G401.6 (cell line): ENCODE measurements around the gene ST6GAL2.

Source experiments
- FAIRE-seq: peaks from 2 replicates; lab custom pipeline; 2012; peaks lifted over from hg19 to GRCh38; lab: Jason Lieb, UNC

The ST6GAL2 gene

DNA sequence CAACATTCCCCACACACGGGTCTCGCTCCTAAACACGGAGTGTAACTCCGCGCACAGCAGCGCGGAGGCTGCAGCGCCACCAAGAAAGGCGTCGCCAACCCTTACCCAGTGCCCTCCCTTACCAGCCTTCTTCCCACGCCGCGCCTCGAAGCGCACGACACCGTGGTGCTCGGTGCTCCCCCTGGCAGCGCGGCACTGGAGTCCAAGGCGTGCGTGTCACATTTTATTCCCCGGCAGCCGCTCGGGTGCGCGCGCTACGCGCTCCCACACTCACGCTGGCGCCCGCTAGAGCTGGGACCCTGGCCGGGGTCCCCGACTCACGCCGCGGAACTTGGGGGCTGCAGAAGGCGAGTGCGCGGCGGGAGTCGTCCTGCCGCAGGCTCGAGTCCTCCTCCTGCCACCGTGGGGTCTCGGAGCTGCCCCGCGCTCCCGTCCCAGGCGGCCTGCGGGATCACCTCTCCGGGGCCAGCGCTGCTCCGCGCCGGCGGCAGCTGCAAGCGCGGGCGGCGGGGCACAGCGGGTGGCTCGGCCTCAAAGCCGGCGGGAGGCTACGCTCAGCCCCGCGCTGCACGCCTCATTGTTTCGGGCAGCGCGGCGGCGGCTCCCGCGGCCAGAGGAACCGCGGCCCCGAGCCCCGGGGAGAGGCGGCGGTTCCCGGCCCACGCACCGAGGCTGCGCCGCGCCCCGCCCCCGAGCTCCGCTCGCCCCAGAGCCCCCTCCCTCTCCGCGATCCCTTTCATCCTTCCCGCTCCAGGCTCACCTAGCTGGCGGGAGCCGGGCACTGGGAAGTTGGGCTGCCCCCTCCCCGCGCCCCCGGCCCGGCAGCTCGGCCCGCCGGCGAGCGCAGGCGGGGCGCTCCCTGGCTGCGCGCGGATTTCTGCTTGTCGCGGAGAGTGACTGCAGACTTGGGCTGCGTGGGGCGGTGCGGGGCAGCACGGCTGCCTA, at the start of gene ST6GAL2:
Gene ST6GAL2 (minus strand): TSS at position 197 of the 945 bp plus-strand sequence. CDS start 42,190 bp downstream, outside the sequence.
- FAIRE-seq, result no peak

DNA sequence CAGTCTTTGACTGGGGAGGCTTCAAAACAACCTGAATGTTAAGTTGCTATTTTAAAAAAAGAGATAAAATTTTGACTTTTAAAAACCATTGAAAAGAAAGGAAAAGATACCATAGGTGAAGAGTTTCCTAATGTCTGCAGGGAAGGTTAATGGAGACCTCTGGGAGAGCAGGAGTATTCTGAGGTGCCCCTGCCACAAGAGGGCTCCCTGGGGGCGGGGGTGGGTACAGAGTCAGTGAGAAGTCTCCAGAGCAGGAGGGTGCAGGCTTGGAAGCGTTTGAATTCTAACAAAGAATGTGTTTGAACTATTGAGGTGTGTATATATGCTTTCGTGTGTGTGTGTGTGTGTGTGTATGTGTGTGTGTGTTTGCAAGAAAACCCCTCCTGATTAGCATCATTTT, 46.7 kb upstream of the ST6GAL2 start:
- FAIRE-seq, result no peak

DNA sequence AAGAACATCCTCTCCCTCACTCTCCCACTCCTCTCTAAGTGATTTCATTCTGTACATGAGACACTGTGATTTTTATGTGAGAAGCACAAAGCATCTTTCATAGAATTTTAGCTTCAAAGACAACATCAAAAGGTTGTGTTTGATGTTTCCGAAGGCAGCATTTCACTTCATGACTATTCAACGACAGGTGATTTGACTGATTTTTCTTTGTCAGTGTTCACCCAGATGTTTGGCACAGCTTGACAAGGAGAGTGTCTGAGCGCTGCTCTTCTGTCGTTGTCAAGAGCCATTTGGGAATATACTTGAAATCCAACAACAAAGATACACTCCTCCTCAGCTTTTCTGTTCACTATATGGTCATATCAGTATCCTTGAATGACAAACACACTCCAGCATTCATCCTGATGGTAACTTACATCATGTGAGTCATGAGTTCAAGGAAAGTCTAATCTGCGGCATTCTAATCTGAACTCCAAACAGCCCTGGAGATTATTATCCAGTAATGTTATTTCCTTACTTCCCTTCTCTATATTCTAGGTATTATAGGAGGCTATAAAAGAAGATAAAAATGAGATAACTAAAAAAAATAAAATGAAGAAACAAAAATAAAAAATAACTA, 45.9 kb upstream of the ST6GAL2 start:
- FAIRE-seq, result no peak

DNA sequence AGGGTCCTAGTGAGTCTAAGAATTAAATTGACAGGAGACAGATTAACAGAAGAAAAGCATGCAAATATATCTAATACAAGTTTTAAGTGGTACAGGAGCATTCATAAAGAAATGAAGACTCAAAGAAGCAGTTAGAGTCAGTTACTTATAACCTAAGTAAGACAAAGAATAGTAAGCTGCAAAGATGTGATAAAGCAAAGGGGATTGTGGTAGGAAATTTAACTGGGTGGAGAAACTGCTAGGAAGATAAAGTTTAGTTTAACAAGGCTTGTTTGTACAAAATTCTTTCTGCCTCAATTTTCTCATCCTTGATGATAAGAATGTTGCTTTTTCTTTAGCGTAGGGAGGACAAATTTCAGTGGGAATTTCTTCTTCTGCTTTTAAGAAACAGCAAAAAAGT, 35.5 kb upstream of the ST6GAL2 start:
- no peak for FAIRE-seq

GRCh38 chr2:106919012-106919411, 33.0 kb upstream of the ST6GAL2 start:
- no peak for FAIRE-seq

GRCh38 chr2:106904242-106904641, 18.3 kb upstream of the ST6GAL2 start:
- FAIRE-seq, result no peak

- FAIRE-seq, result no peak
These were observed 14.0 kb upstream of the ST6GAL2 start for GRCh38 chr2:106899786-106900530.

- no peak for FAIRE-seq
These were observed 8.6 kb upstream of the ST6GAL2 start for GRCh38 chr2:106894545-106894944.

DNA sequence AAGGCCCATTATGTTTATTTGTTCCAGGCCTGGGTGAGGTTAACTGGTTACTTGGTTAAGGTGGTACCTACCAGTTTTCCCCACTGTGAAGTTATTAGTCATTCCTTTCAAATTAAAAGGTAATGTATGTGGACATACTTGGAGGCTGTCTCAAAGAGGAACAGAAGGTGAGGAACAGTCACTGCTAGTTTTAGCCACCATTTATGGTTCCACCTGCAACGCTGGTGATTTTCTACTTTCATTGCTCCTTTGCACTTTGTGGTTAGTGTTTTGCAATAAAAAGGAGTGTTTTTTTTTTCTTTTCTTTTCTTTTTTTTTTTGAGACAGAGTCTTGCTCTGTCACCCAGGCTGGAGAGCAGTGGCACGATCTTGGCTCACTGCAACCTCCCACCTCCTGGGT, 6.1 kb upstream of the ST6GAL2 start:
- no peak for FAIRE-seq

GRCh38 chr2:106890606-106891005, 4.6 kb upstream of the ST6GAL2 start:
- FAIRE-seq, result no peak

GRCh38 chr2:106886916-106887758, 1.2 kb upstream of the ST6GAL2 start:
- no peak for FAIRE-seq

DNA sequence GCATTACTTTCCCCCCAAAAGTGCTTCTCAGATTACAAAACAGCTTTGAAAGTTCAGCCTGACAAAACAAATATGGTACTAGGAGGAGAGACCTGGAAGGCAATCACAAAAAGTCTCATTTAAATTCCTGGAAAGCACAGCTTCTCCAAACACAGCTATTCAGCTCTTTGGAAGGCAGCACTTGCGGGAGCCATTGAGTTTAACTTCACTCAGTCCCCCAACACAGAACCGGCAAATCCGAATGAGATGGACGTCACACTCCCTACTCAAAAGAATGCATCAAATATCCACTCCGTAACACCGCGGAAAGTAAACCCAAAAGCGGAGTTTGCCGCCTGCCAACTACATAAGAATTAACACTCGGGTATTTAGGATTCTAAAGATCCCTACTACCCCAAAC, 638 bp downstream of the ST6GAL2 start:
- no peak for FAIRE-seq

- no peak for FAIRE-seq
These were observed 3.3 kb downstream of the ST6GAL2 start for GRCh38 chr2:106882673-106883072.

- no peak for FAIRE-seq
These were observed 7.8 kb downstream of the ST6GAL2 start for GRCh38 chr2:106878206-106878605.

DNA sequence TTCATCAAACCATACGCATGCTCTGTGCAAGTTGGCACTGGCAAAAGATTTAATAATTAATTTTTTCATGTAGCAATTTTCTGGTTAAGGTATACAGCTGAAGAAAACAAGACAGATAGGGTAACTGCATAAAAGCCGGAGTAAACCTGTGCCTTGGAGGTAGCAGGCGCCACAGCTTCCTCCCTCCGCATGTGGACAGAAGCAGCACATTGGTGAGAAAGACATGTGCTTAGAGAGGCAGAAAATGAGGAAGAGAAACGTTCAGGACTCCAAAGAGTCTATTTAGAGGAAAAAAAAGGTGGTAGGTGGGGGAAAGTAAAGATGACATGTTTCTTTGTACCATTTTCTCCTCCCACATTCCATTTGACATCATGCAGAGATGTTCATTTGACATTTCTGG, 9.3 kb downstream of the ST6GAL2 start:
- no peak for FAIRE-seq

DNA sequence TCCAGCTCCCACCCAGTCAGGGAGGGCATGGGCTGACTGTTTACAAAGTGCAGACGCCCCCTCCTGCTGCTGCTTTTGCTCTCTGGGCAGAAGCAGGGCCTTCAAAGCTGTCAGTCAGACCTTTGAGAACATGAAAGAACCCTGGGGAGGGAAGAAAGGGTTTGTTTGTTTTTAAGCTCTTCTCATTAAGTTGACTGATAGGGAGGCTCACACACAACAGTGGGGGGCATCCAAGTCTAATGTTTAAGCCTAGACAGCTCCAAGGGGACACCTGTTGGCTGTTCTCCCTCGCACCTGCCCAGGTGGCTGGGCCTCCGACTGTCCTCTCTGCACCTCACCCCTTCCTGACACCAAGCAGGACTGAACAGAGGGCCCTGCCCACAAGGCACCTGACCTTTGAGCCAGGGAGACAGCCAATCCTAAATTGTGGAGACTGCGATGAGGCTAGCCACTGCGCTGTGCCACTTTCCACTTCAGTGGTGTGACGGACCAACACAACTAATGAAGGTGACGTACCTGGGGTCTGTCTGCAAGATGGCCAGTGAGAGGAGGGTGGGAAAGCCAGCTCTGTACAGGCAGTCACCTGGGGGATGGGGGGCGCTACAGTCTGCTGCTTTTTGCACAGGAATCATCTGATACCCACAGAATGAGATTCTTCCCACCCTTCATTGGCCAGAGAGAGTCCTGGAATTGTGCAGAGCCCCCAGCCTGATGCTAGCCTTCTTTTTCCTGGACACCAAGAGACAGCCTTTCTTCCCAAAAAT, 16.3 kb downstream of the ST6GAL2 start:
- FAIRE-seq, result no peak

- FAIRE-seq, result no peak
These were observed 17.7 kb downstream of the ST6GAL2 start for GRCh38 chr2:106868275-106868674.

GRCh38 chr2:106867196-106867953, 18.6 kb downstream of the ST6GAL2 start:
- FAIRE-seq, result no peak

GRCh38 chr2:106866641-106867040, 19.3 kb downstream of the ST6GAL2 start:
- FAIRE-seq, result no peak

DNA sequence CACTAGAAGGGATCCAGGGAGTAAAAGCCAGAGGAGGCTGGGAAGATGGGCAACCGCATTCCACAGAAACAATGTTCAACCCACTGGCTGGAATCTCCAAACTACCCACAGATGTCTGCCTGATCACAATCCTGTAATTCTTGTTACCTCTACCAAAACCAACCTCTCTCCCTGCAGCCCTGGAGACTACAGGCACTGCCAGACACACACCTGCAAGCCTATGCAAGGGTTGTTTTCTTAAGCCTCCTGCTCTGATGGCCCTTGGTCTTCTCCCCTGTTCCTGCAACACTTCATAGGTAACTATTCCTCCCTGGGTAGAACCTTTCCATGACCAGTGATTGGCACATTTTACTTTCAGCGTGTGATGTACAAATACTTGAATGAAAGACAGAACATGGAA, 21.9 kb downstream of the ST6GAL2 start:
- FAIRE-seq, result no peak
